NCI-H2107 (cell line): Measurements from ENCODE around the gene VRK2.
"Not testable (repeated sequence)": the region's sequence is repeated elsewhere in the genome, so short reads cannot be mapped to it uniquely, and the experiment has no call there.

Experiments used
- DNase-seq: peaks from one replicate; lab custom pipeline; 2025; lab: John Stamatoyannopoulos, UW

VRK2 gene

DNA sequence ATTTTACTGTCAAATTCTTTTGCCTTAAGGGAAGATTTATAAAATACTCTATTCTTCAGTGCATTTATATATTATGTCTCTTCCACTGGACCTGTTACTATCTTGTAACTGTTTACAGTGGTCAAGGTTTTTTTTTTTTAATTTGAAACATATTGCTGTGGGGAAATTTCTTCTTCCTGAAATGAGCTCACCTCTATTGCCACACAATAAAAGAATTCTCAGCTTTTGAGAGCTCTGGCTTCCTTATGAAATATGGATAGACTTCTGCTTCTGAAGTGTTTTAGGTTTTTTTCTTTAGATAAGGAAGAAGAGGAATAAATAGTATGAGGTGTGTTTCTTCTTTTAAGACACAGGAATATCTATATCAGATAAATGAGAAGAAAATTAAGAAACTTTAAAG is 7.7 kb downstream of the VRK2 start:
- no peak for DNase-seq

GRCh38 chr2:58055033-58055786 is 8.6 kb downstream of the VRK2 start:
- no peak for DNase-seq

- DNase-seq = no peak
These were observed 9.7 kb downstream of the VRK2 start for GRCh38 chr2:58056192-58056916.

DNA sequence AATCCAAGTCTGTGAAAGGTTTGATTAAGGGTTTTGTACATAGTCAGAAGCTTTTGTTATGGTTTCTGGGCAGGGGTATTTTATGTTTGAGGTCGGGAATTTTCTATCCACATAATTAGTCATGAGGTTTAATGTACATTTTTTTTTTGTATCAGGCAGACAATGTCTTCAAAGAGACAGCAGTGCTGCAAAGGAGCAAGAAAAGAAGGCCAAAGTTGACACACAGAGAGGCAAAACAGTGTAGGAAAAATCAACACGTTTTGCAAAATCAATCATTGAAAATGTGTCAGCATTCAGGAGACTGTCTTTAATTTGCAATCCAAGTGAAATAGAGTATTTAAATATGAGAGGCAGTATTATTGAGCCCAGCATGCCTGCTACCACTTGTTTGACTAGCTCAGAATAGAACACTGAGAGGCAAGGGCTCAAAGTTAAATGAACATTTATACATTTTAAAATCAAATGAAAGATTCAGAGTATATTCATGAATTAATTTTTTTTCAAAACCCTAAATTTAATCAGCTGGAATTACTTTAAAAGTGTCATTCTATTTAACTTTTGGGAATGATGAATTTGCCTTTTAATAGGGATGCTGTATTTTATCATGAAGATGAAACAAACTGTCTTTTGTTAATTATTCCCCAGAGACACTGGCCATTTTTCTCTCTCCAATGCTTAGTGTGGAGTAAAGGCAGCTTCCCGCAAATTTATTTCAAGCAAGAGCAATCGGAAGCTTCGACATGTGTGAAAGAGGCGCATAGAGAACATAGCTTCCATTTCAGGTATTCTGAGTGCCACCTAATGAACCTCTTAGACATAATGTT is 11.3 kb downstream of the VRK2 start:
- DNase-seq = no peak

DNA sequence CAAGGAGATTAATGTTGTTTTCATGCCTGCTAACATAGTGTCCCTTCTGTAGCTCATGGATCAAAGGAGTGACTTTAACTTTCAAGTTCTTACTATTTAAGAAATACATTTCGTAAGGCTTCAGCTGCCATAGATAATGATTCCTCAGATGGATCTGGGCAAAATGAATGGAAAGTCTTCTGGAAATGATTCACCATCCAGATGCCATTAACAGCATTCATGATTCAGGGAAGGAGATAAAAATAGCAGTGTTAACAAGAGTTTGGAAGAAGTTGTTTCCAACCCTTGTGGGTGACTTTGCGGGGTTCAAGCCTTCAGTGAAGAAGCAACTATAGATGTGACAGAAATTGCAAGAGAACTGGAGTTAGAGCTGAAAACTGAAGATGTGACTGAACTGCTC is 17.0 kb downstream of the VRK2 start:
- no peak for DNase-seq

DNA sequence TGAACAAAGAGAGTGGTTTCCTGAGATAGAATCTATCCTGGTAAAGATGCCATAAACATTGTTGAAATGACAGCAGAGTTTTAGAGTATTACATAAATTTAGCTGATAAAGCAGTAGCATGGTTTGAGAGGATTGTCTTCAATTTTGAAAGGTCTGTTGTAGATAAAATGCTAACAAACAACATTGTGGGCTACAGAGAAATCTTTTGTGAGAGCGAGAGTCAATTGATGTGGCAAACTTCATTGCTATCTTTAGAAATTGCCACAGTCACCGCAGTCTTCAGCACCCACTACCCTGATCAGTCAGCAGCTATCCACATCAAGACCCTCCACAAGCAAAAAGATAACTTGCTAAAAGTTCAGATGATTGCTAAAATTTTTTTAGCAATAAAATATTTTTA is 17.5 kb downstream of the VRK2 start:
- DNase-seq = no peak

GRCh38 chr2:58065248-58065647 is 18.6 kb downstream of the VRK2 start:
- no peak for DNase-seq

DNA sequence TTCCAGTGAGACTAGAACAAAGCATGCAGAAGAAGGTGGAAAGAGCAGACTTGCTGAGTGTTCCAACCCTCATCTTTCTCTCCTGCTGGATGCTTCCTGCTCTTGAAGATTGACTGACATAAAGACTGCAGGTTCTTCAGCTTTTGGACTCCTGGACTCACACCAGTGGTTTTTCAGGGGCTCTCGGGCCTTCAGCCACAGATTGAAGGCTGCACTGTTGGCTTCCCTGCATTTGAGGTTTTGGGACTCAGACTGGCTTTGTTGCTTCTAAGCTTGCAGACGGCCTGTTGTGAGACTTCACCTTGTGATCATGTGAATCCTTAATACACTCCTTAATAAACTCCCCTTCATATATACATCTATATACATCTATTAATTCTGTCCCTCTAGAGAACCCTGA is 20.4 kb downstream of the VRK2 start:
- no peak for DNase-seq

DNA sequence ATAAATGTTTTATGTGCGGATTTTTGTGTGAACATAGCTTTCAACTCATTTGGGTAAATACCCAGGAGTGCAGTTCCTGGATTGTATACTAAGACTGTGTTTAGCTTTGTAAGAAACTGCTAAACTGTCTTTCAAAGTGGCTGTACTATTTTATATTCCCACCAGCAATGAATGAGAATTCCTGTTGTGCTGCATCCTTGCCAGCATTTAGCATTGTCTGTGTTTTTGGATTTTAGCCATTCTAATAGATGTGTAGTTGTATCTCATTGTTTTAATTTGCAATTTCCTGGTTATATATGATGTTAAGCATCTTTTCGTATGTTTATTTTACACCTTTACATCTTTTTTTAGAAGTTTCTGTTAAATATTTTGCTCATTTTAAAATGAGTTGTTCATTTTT is 24.2 kb downstream of the VRK2 start:
- no peak for DNase-seq

- no peak for DNase-seq
These were observed 25.5 kb downstream of the VRK2 start for GRCh38 chr2:58072102-58072501.

- no peak for DNase-seq
These were observed 26.4 kb downstream of the VRK2 start for GRCh38 chr2:58073008-58073407.

DNA sequence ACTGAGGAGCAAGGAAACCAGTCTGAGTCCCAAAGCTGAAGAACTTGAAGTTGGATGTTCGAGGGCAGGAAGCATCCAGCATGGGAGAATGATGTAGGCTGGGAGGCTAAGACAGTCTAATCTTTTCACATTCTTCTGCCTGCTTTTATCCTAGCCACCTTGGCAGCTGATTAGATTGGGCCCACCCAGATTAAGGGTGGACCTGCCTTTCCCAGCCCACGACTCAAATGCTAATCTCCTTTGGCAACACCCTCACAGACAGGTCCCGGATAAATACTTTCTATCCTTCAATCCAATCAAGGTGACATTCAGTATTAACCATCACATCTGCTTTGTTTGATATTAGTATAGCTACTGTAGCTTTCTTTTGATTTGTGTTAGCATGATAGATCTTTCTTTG is 27.1 kb downstream of the VRK2 start:
- DNase-seq = no peak

DNA sequence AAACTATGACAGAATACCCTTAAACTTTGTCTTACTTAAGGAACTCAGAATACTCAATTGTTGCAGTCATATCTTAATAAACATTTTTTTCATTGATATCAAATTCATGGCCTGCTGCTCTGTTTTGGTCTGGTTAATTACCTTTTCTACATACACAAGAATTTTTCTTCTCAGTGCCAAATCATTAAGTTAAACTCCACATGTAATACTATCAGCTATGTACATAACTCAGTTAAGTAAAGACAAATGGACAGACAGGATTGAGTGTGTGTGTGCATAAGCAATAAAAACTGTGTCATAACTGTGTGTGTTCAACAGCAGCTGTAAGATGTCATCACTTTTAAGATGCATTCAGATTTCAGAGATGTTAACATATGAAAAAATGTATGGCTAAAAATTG is 34.4 kb downstream of the VRK2 start:
- no peak for DNase-seq

- DNase-seq = no peak
These were observed 42.5 kb downstream of the VRK2 start for GRCh38 chr2:58089081-58089480.

- DNase-seq = not testable (repeated sequence)
These were observed 46.2 kb downstream of the VRK2 start for GRCh38 chr2:58092772-58093171.

DNA sequence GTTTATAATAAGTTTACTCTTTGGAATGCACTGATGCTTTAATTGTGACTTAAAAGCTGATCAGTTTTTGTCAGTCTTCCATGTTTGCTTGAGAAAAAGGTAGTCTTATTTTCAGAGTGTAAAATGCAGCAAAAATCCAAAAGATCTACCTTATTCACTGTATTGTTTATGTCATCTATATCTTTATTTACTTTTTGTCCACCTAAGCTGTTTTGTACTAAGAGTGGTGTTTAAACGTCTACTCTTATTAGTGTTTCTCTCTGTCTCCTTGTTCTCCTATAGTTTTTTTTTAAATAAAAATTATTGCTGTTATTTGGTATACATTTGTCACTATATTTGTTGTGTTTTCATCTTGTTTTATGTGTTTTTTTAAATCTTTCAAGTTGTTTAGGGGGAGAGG is 50.4 kb downstream of the VRK2 start:
- DNase-seq = no peak

DNA sequence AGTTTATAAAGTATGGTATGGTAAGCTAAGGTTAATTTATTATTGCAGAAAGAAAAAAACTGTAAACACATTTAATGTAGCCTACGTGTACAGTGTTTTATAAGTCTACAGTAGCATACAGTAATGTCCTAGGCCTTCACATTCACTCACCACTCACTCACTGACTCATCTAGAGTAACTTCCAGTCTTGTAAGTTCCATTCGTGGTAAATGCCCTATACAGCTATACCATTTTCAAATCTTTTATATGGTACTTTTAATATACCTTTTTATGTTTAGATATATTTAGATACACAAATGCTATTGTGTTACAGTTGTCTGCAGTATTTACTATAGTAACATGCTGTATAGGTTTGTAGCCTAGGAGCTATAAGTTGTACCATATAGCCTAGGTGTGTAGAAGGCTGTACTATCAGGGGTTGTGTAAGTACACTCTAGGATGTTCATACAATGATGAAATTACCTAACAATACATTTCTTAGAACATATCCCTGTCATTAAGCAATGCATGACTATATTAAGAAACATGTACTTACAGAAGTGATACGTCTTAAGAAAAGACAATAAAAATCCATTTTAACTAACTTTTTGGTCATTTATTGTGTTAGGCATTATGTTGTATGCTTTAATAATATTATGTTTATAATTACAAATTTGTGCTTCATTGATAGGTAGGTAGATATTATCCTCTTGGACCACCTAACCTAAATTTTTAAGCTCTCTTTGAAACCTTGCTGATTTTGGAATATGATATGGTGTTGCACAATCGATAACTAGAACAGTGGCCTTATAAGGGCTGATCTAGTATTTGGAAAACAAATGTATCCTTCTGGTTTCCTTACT is 51.9 kb downstream of the VRK2 start:
- no peak for DNase-seq

- DNase-seq = no peak
These were observed 52.6 kb downstream of the VRK2 start for GRCh38 chr2:58099096-58099769.

GRCh38 chr2:58101500-58101899 is 54.9 kb downstream of the VRK2 start:
- no peak for DNase-seq

DNA sequence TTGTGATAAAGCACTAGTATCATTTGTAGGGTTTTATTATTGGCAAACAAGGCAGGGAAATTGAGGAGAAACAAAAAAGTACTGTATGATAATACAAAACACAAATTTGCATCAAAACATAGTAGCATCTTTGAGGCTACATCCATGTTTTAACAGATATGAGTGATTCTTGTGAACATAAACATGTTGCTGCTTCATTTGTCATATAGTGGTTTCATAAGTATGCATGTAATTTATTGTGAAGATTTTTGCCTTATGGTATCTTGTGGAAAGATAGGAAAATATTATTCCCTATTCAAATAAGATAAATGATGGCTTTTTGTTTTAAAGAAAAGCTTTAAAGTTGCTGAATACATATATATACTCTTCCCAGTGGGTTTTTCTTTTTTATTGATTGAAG is 60.3 kb downstream of the VRK2 start:
- DNase-seq = no peak
